NK-92 (cell line): Measurements from ENCODE around the gene ALG10.
"Not testable (repeated sequence)": the region's sequence is repeated elsewhere in the genome, so short reads cannot be mapped to it uniquely, and the experiment has no call there.

ENCODE experiments used
- DNase-seq: peaks from one replicate; lab custom pipeline; 2025; ENCODE audit not compliant: unreplicated experiment; lab: John Stamatoyannopoulos, UW

Gene ALG10

GRCh38 chr12:34022079-34022830, at the start of gene ALG10:
Gene ALG10, plus strand, starts transcription at chr12:34022496. Its CDS starts 104 bp downstream, at chr12:34022600.
- DNase-seq, result peak; percentile 64

GRCh38 chr12:33972884-33973283, 49.4 kb upstream of the ALG10 start:
- DNase-seq, result not testable (repeated sequence)

- DNase-seq, result no peak
These were observed 44.4 kb upstream of the ALG10 start for GRCh38 chr12:33977887-33978286.

GRCh38 chr12:33988197-33988805, 34.0 kb upstream of the ALG10 start:
- DNase-seq, result no peak

GRCh38 chr12:33988913-33989312, 33.4 kb upstream of the ALG10 start:
- no peak for DNase-seq

- DNase-seq, result no peak
These were observed 27.2 kb upstream of the ALG10 start for GRCh38 chr12:33994857-33995808.

- not testable (repeated sequence) for DNase-seq
These were observed 13.5 kb upstream of the ALG10 start for GRCh38 chr12:34008835-34009234.

GRCh38 chr12:34016361-34016760, 5.9 kb upstream of the ALG10 start:
- no peak for DNase-seq

- no peak for DNase-seq
These were observed 1.2 kb upstream of the ALG10 start for GRCh38 chr12:34021071-34021470.

GRCh38 chr12:34027661-34028060, 5.4 kb downstream of the ALG10 start:
- DNase-seq, result not testable (repeated sequence)

GRCh38 chr12:34030591-34030990, 8.3 kb downstream of the ALG10 start:
- DNase-seq, result no peak

GRCh38 chr12:34033628-34034296, 11.5 kb downstream of the ALG10 start:
- DNase-seq, result no peak

GRCh38 chr12:34038357-34038756, 16.1 kb downstream of the ALG10 start:
- DNase-seq, result not testable (repeated sequence)

- DNase-seq, result no peak
These were observed 24.3 kb downstream of the ALG10 start for GRCh38 chr12:34046570-34046969.

GRCh38 chr12:34047855-34048254, 25.6 kb downstream of the ALG10 start:
- DNase-seq, result not testable (repeated sequence)

GRCh38 chr12:34048714-34049113, 26.4 kb downstream of the ALG10 start:
- no peak for DNase-seq

GRCh38 chr12:34051486-34051885, 29.2 kb downstream of the ALG10 start:
- DNase-seq, result no peak

- DNase-seq, result no peak
These were observed 32.6 kb downstream of the ALG10 start for GRCh38 chr12:34054938-34055337.
